SK-N-SH (cell line): ENCODE results near the gene PDIA4. TPM values are rescaled to one million over a fixed set of nuclear protein-coding genes. Genes with fewer than 3 reads are reported as not detected.

Source experiments
- CTCF ChIA-PET: fragments of 300-600, 350-600 bp; formaldehyde crosslinking; extraction: SDS; loops from one replicate; lab custom pipeline; 2021; lab: Yijun Ruan, JAX
- POLR2A ChIA-PET: fragments of 350-600 bp; sonication (Branson Sonifier 250); formaldehyde crosslinking; extraction: SDS; loops from one replicate; lab custom pipeline; 2020; ENCODE audit warnings: antibody characterized with exemption, inconsistent platforms; lab: Yijun Ruan, JAX
- DNase-seq: peaks from one replicate; pipeline ENCODE4 v3.0.0; 2012
- H2AFZ ChIP-seq: fragments of 200-600 bp; sonication (generic); 2 replicates; pipeline ENCODE4 v1.8.1; 2016; ENCODE audit warnings: antibody characterized with exemption, mild to moderate bottlenecking, low read depth
- H3F3A ChIP-seq: fragments of 200-600 bp; sonication (generic); replicated peaks from 2 replicates; pipeline ENCODE3; 2016; ENCODE audit warnings: antibody characterized with exemption, mild to moderate bottlenecking; ENCODE audit not compliant: insufficient read depth
- H3K27ac ChIP-seq, 2 experiments: fragments of 200-500 bp in 1 of 2; fragments of 200-600 bp in 1 of 2; sonication (Bioruptor generic) in 1 of 2; sonication (generic), shearing (Covaris generic) in 1 of 2; 2 replicates each; pipeline versions ENCODE4 v1.5.1 to v1.6.1; 2014 to 2016; ENCODE audit warnings: low read depth in 2 of 2, inconsistent platforms in 1 of 2, low read length in 1 of 2, mild to moderate bottlenecking in 1 of 2, mixed read lengths in 1 of 2
- H3K27me3 ChIP-seq: fragments of 200-600 bp; sonication (generic), shearing (Covaris generic); 2 replicates; pipeline ENCODE4 v1.6.1; 2016; ENCODE audit warnings: mixed run types; ENCODE audit not compliant: insufficient read depth
- H3K36me3 ChIP-seq, 2 experiments: fragments of 200-500 bp in 1 of 2; fragments of 200-600 bp in 1 of 2; sonication (Bioruptor generic) in 1 of 2; sonication (generic) in 1 of 2; replicated peaks in 1 of 2; 2 replicates each; pipeline versions ENCODE3 to v1.5.1; 2014 to 2016; ENCODE audit warnings: low read length in 1 of 2, mild to moderate bottlenecking in 1 of 2; ENCODE audit not compliant: insufficient read depth in 2 of 2, control insufficient read depth in 1 of 2
- H3K4me1 ChIP-seq, 2 experiments: fragments of 200-500 bp in 1 of 2; fragments of 200-600 bp in 1 of 2; sonication (Bioruptor generic) in 1 of 2; sonication (generic), shearing (Covaris generic) in 1 of 2; 2 replicates each; pipeline versions ENCODE4 v1.5.1 to v1.6.1; 2014 to 2016; ENCODE audit warnings: low read depth in 1 of 2, low read length in 1 of 2, mixed run types in 1 of 2; ENCODE audit not compliant: insufficient read depth in 2 of 2, control insufficient read depth in 1 of 2
- H3K4me2 ChIP-seq: fragments of 200-600 bp; sonication (generic), shearing (Covaris generic); 2 replicates; pipeline ENCODE4 v1.6.1; 2017; ENCODE audit warnings: mixed run types
- H3K4me3 ChIP-seq, 2 experiments: fragments of 200-500 bp in 1 of 2; fragments of 200-600 bp in 1 of 2; sonication (Bioruptor generic) in 1 of 2; sonication (generic), shearing (Covaris generic) in 1 of 2; 2 replicates each; pipeline versions ENCODE4 v1.5.1 to v1.8.1; 2014 to 2016; ENCODE audit warnings: low read depth in 2 of 2, inconsistent platforms in 1 of 2, low read length in 1 of 2, mild to moderate bottlenecking in 1 of 2, mixed read lengths in 1 of 2, moderate library complexity in 1 of 2
- H3K79me2 ChIP-seq: fragments of 200-600 bp; sonication (generic); 2 replicates; pipeline ENCODE4 v1.8.1; 2017; ENCODE audit warnings: mild to moderate bottlenecking; ENCODE audit not compliant: insufficient read depth
- H3K9ac ChIP-seq: fragments of 200-600 bp; sonication (generic); 2 replicates; pipeline ENCODE4 v1.6.1; 2017; ENCODE audit warnings: mixed run types
- H3K9me2 ChIP-seq: fragments of 200-600 bp; sonication (generic); 2 replicates; pipeline ENCODE4 v1.6.1; 2017; ENCODE audit warnings: mixed run types
- H3K9me3 ChIP-seq: fragments of 200-600 bp; sonication (generic); 2 replicates; pipeline ENCODE4 v1.6.1; 2017; ENCODE audit warnings: mixed run types, mild to moderate bottlenecking, moderate library complexity
- H4K20me1 ChIP-seq: fragments of 200-600 bp; sonication (generic); 2 replicates; pipeline ENCODE4 v1.6.1; 2017; ENCODE audit warnings: mild to moderate bottlenecking, mixed run types; ENCODE audit not compliant: insufficient read depth
- EP300 ChIP-seq, 2 experiments: IDR thresholded peaks; 2 replicates each; pipeline versions ENCODE4 v1.4.0 to v1.6.1; 2012; ENCODE audit warnings: borderline replicate concordance in 1 of 2, low read depth in 1 of 2, low read length in 1 of 2
- FOSL2 ChIP-seq: IDR thresholded peaks from 2 replicates; pipeline ENCODE4 v1.4.0; 2012; ENCODE audit warnings: low read depth, mild to moderate bottlenecking, moderate library complexity, borderline replicate concordance
- FOXM1 ChIP-seq: IDR thresholded peaks from 2 replicates; pipeline ENCODE4 v1.4.0; 2012; ENCODE audit warnings: low read depth, mild to moderate bottlenecking
- GABPA ChIP-seq: IDR thresholded peaks from 2 replicates; pipeline ENCODE4 v1.4.0; 2012; ENCODE audit warnings: low read depth, mild to moderate bottlenecking
- JUND ChIP-seq: IDR thresholded peaks from 2 replicates; pipeline ENCODE4 v1.4.0; 2012
- MEF2A ChIP-seq: IDR thresholded peaks from 2 replicates; pipeline ENCODE4 v1.4.0; 2012; ENCODE audit warnings: low read depth, borderline replicate concordance
- NFIC ChIP-seq: IDR thresholded peaks from 2 replicates; pipeline ENCODE4 v1.4.0; 2012; ENCODE audit warnings: borderline replicate concordance
- POLR2AphosphoS5 ChIP-seq: IDR thresholded peaks from 2 replicates; pipeline ENCODE4 v1.6.1; 2012; ENCODE audit warnings: low read depth, low read length
- RAD21 ChIP-seq: IDR thresholded peaks from 2 replicates; pipeline ENCODE4 v1.6.1; 2012; ENCODE audit warnings: mild to moderate bottlenecking, low read length
- SIN3A ChIP-seq: IDR thresholded peaks from 2 replicates; pipeline ENCODE4 v1.6.1; 2012; ENCODE audit warnings: low read depth, mild to moderate bottlenecking, low read length, moderate library complexity, borderline replicate concordance
- SMC3 ChIP-seq: IDR thresholded peaks from 2 replicates; pipeline ENCODE4 v1.6.1; 2012; ENCODE audit warnings: low read depth, low read length, improper control_type of control experiment
- TAF1 ChIP-seq: IDR thresholded peaks from 2 replicates; pipeline ENCODE4 v1.6.1; 2012; ENCODE audit warnings: low read depth, mild to moderate bottlenecking, low read length, moderate library complexity, borderline replicate concordance
- TCF12 ChIP-seq: IDR thresholded peaks from 2 replicates; pipeline ENCODE4 v1.4.0; 2012
- WGBS: methylation state at CpG from one replicate; pipeline ENCODE4 v1.1.6; 2017; ENCODE audit warnings: low lambda C conversion rate; 5-methylcytosine and 5-hydroxymethylcytosine counted together
- polyA plus RNA-seq, 3 experiments: library from polyadenylated mRNA; depleted of rRNA; stranded (reverse); fragments of >200 nt; gene quantifications; 2 replicates each; pipeline ENCODE4 v1.2.3, GENCODE V29; 2012
- TF ChIP-seq, protein P1 (sequence below): IDR thresholded peaks from 2 replicates; pipeline ENCODE4 v1.4.0; 2012; ENCODE audit warnings: low read depth, borderline replicate concordance
- TF ChIP-seq, protein P2 (sequence below): fragments of 150-350 bp; IDR thresholded peaks from 2 replicates; pipeline ENCODE4 v1.6.1; 2016; ENCODE audit warnings: mild to moderate bottlenecking, low read depth, low read length
- TF ChIP-seq, protein P3 (sequence below): IDR thresholded peaks from 2 replicates; pipeline ENCODE4; 2012
- TF ChIP-seq, protein P4 (sequence below): IDR thresholded peaks from 2 replicates; pipeline ENCODE4 v1.4.0; 2012; ENCODE audit warnings: low read depth, borderline replicate concordance
- TF ChIP-seq, protein P5 (sequence below): IDR thresholded peaks from 2 replicates; pipeline ENCODE4 v1.6.1; 2012; ENCODE audit warnings: mild to moderate bottlenecking, low read depth, low read length, moderate library complexity

Gene PDIA4
- polyA plus RNA-seq, 1 of the 3 experiments (the other 2 are of a cell fraction), result 400 TPM

DNA sequence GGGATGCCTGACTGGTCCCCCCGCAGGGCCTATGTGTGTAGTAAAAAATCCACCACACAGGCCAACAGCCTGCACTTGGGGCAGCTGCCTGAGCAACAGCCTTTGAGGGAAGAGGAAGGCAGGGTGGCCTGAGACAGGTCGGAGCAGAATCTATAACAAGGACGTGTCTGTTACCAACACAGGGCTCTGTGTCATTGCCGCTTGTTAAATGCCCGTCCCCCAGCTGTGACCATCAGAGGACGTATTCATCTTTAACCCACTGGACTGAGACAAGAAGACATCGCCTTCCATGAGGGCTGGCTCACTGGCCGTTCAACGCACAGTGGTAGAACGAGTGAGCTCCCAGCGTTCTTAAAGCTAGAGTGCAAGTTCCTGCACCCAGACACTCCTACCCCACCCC, 7.8 kb downstream of the PDIA4 start:
- no peak for DNase-seq
- POLR2A ChIA-PET, result interaction anchor here (1.0 kb wide), 1 partner anchor 20 kb away, joined by 3 read pairs; no protein-coding TSS in a partner anchor
- Histone ChIP-seq H3K4me1 (peaks cover 0 to 6% of the 10 kb centered on the region in 2 experiments; a peak in 2 of 4 replicates), H3K9me2 (no peaks in the 10 kb centered on the region), H3K4me3 (no peak overlapping the region), H3F3A (no peaks in the 10 kb centered on the region), H3K36me3 (peaks cover 30 to 37% of the 10 kb centered on the region in 2 experiments), H3K27me3 (no peaks in the 10 kb centered on the region), H3K79me2 (peaks cover 66% of the 10 kb centered on the region), H2AFZ (no peak overlapping the region), H3K4me2 (no peak overlapping the region), H4K20me1 (0 out of 2 replicates have a peak, but pooled peaks cover 11% of the 10 kb centered on the region), H3K9ac (no peak overlapping the region), H3K9me3 (no peaks in the 10 kb centered on the region), H3K27ac (no peak overlapping the region)
- 91% methylated on average over 11 of the region's 11 CpGs for WGBS
- CTCF ChIA-PET, result interaction anchor here (5.3 to 9.0 kb wide), 2 partner anchors 14 to 45 kb away, joined by 27 to 72 read pairs; no protein-coding TSS in a partner anchor
- TF ChIP-seq, protein P1, sequence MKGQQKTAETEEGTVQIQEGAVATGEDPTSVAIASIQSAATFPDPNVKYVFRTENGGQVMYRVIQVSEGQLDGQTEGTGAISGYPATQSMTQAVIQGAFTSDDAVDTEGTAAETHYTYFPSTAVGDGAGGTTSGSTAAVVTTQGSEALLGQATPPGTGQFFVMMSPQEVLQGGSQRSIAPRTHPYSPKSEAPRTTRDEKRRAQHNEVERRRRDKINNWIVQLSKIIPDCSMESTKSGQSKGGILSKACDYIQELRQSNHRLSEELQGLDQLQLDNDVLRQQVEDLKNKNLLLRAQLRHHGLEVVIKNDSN, result no peak
- TF ChIP-seq SIN3A, result no peak

DNA sequence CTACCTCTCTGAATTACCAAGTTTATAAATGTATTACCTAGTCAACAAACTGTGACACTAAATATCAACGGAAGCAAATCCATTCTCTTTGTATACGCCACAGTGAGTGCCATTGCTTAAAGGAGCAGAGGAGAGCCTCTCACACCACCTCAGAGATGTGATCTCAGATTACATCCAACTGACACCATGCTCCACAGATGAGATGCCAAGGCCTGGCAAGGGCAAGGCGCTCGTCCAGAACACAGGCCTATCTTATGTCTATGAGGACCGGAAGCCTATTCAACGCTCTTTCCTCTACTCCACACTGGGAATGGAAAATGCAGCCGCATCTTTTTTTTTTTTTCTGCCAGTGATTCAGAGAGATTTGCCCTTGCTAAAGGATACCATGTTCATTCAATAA, 11.4 kb downstream of the PDIA4 start:
- no peak overlapping the region for H3K27ac ChIP-seq
- no peaks in the 10 kb centered on the region for H3K27me3 ChIP-seq
- H3K9me2 ChIP-seq, result no peaks in the 10 kb centered on the region
- 0 out of 2 replicates have a peak, but pooled peaks cover 8% of the 10 kb centered on the region for H4K20me1 ChIP-seq
- H3K36me3 ChIP-seq, result peaks cover 51 to 57% of the 10 kb centered on the region in 2 experiments
- no peak for DNase-seq
- 82% methylated on average over 7 of the region's 7 CpGs for WGBS
- no peak overlapping the region for H3K9ac ChIP-seq
- no peaks in the 10 kb centered on the region for H3K9me3 ChIP-seq
- no peak overlapping the region for H2AFZ ChIP-seq
- ChIA-PET POLR2A (interaction anchor here (1.2 kb wide), 1 partner anchor 10 kb away, joined by 3 read pairs; no protein-coding TSS in a partner anchor), CTCF (interaction anchor here (0.9 to 9.0 kb wide), 3 partner anchors 11 to 131 kb away, joined by 3 to 72 read pairs (median 3); no protein-coding TSS in a partner anchor)
- H3K4me1 ChIP-seq, result no peaks in the 10 kb centered on the region
- H3F3A ChIP-seq, result no peaks in the 10 kb centered on the region
- H3K79me2 ChIP-seq, result peaks cover 34% of the 10 kb centered on the region
- H3K4me2 ChIP-seq, result no peak overlapping the region
- H3K4me3 ChIP-seq, result no peak overlapping the region
- TF ChIP-seq FOSL2 (no peak), EP300 (IDR thresholded peaks at IDR 0.05; ENCODE audit: borderline replicate concordance in 1 of 2, low read depth in 1 of 2, low read length in 1 of 2) (no peak), FOXM1 (no peak), POLR2AphosphoS5 (no peak), GABPA (no peak), SMC3 (no peak), JUND (no peak), TAF1 (no peak), TCF12 (no peak), NFIC (no peak), MEF2A (no peak), RAD21 (no peak)
- TF ChIP-seq, protein P2, sequence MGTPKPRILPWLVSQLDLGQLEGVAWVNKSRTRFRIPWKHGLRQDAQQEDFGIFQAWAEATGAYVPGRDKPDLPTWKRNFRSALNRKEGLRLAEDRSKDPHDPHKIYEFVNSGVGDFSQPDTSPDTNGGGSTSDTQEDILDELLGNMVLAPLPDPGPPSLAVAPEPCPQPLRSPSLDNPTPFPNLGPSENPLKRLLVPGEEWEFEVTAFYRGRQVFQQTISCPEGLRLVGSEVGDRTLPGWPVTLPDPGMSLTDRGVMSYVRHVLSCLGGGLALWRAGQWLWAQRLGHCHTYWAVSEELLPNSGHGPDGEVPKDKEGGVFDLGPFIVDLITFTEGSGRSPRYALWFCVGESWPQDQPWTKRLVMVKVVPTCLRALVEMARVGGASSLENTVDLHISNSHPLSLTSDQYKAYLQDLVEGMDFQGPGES, result no peak
- TF ChIP-seq, protein P3, sequence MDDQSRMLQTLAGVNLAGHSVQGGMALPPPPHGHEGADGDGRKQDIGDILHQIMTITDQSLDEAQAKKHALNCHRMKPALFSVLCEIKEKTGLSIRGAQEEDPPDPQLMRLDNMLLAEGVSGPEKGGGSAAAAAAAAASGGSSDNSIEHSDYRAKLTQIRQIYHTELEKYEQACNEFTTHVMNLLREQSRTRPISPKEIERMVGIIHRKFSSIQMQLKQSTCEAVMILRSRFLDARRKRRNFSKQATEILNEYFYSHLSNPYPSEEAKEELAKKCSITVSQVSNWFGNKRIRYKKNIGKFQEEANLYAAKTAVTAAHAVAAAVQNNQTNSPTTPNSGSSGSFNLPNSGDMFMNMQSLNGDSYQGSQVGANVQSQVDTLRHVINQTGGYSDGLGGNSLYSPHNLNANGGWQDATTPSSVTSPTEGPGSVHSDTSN, result no peak
- TF ChIP-seq, protein P4, sequence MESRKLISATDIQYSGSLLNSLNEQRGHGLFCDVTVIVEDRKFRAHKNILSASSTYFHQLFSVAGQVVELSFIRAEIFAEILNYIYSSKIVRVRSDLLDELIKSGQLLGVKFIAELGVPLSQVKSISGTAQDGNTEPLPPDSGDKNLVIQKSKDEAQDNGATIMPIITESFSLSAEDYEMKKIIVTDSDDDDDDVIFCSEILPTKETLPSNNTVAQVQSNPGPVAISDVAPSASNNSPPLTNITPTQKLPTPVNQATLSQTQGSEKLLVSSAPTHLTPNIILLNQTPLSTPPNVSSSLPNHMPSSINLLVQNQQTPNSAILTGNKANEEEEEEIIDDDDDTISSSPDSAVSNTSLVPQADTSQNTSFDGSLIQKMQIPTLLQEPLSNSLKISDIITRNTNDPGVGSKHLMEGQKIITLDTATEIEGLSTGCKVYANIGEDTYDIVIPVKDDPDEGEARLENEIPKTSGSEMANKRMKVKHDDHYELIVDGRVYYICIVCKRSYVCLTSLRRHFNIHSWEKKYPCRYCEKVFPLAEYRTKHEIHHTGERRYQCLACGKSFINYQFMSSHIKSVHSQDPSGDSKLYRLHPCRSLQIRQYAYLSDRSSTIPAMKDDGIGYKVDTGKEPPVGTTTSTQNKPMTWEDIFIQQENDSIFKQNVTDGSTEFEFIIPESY, result no peak
- TF ChIP-seq, protein P1, result no peak
- TF ChIP-seq, protein P5, sequence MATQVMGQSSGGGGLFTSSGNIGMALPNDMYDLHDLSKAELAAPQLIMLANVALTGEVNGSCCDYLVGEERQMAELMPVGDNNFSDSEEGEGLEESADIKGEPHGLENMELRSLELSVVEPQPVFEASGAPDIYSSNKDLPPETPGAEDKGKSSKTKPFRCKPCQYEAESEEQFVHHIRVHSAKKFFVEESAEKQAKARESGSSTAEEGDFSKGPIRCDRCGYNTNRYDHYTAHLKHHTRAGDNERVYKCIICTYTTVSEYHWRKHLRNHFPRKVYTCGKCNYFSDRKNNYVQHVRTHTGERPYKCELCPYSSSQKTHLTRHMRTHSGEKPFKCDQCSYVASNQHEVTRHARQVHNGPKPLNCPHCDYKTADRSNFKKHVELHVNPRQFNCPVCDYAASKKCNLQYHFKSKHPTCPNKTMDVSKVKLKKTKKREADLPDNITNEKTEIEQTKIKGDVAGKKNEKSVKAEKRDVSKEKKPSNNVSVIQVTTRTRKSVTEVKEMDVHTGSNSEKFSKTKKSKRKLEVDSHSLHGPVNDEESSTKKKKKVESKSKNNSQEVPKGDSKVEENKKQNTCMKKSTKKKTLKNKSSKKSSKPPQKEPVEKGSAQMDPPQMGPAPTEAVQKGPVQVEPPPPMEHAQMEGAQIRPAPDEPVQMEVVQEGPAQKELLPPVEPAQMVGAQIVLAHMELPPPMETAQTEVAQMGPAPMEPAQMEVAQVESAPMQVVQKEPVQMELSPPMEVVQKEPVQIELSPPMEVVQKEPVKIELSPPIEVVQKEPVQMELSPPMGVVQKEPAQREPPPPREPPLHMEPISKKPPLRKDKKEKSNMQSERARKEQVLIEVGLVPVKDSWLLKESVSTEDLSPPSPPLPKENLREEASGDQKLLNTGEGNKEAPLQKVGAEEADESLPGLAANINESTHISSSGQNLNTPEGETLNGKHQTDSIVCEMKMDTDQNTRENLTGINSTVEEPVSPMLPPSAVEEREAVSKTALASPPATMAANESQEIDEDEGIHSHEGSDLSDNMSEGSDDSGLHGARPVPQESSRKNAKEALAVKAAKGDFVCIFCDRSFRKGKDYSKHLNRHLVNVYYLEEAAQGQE, result no peak
